Measurements from ENCODE around the gene PCDHA5.
"Not testable (repeated sequence)": the region's sequence is repeated elsewhere in the genome, so short reads cannot be mapped to it uniquely, and the experiment has no call there.

Gene PCDHA5

GRCh38 chr5:140821375-140822280 is at the start of gene PCDHA5:
Gene PCDHA5 (plus strand): TSS chr5:140821613.
- no peak for DNase-seq (ENCODE audit: low read depth)

- DNase-seq (ENCODE audit: low read depth): no peak
Observed at GRCh38 chr5:140780512-140780911, 40.9 kb upstream of the PCDHA5 start.

- no peak for DNase-seq (ENCODE audit: low read depth)
Observed at GRCh38 chr5:140785905-140786686, 35.3 kb upstream of the PCDHA5 start, which contains the start of gene PCDHA1. Gene PCDHA1 (plus strand): TSS chr5:140786140.

- not testable (repeated sequence) for DNase-seq (ENCODE audit: low read depth)
Observed at GRCh38 chr5:140787422-140787821, 34.0 kb upstream of the PCDHA5 start.

- DNase-seq (ENCODE audit: low read depth): not testable (repeated sequence)
Observed at GRCh38 chr5:140787849-140788504, 33.4 kb upstream of the PCDHA5 start.

- no peak for DNase-seq (ENCODE audit: low read depth)
Observed at GRCh38 chr5:140791089-140791488, 30.3 kb upstream of the PCDHA5 start.

- DNase-seq (ENCODE audit: low read depth): no peak
Observed at GRCh38 chr5:140794595-140795258, 26.7 kb upstream of the PCDHA5 start, which contains the start of gene PCDHA2. Gene PCDHA2 (plus strand): TSS chr5:140794852.

GRCh38 chr5:140795259-140795641 is 26.2 kb upstream of the PCDHA5 start:
- no peak for DNase-seq (ENCODE audit: low read depth)

- DNase-seq (ENCODE audit: low read depth): not testable (repeated sequence)
Observed at GRCh38 chr5:140796072-140796717, 25.2 kb upstream of the PCDHA5 start.

- no peak for DNase-seq (ENCODE audit: low read depth)
Observed at GRCh38 chr5:140796718-140797095, 24.7 kb upstream of the PCDHA5 start.

- DNase-seq (ENCODE audit: low read depth): no peak
Observed at GRCh38 chr5:140800816-140801493, 20.5 kb upstream of the PCDHA5 start, which contains the start of gene PCDHA3. Gene PCDHA3 (plus strand): TSS chr5:140801057.

- DNase-seq (ENCODE audit: low read depth): no peak
Observed at GRCh38 chr5:140801494-140801841, 19.9 kb upstream of the PCDHA5 start.

- DNase-seq (ENCODE audit: low read depth): not testable (repeated sequence)
Observed at GRCh38 chr5:140802381-140802780, 19.0 kb upstream of the PCDHA5 start.

- DNase-seq (ENCODE audit: low read depth): no peak
Observed at GRCh38 chr5:140802781-140803271, 18.6 kb upstream of the PCDHA5 start.

- DNase-seq (ENCODE audit: low read depth): no peak
Observed at GRCh38 chr5:140806834-140807775, 14.3 kb upstream of the PCDHA5 start, which contains the start of gene PCDHA4. Gene PCDHA4 (plus strand): TSS chr5:140807068.

- DNase-seq (ENCODE audit: low read depth): not testable (repeated sequence)
Observed at GRCh38 chr5:140808241-140808888, 13.0 kb upstream of the PCDHA5 start.

GRCh38 chr5:140808889-140809291 is 12.5 kb upstream of the PCDHA5 start:
- no peak for DNase-seq (ENCODE audit: low read depth)

- DNase-seq (ENCODE audit: low read depth): no peak
Observed at GRCh38 chr5:140822281-140822629, 842 bp downstream of the PCDHA5 start.

- not testable (repeated sequence) for DNase-seq (ENCODE audit: low read depth)
Observed at GRCh38 chr5:140822969-140823368, 1.6 kb downstream of the PCDHA5 start.
